ENCODE measurements around the gene RNF25.

The RNF25 gene

GRCh38 chr2:218716070-218716469 is 44.3 kb upstream of the RNF25 start:
- no peak for DNase-seq (ENCODE audit: low read depth)
- no peak overlapping the region for H3K4me3 ChIP-seq (ENCODE audit: control insufficient read depth, low read depth, low read length)
- no peak for TF ChIP-seq CTCF (IDR thresholded peaks at IDR 0.05; ENCODE audit: control insufficient read depth, insufficient read depth, low read depth, low read length, missing control alignments)

GRCh38 chr2:218713922-218714321 is 42.1 kb upstream of the RNF25 start:
- DNase-seq (ENCODE audit: low read depth): no peak
- H3K4me3 ChIP-seq (ENCODE audit: control insufficient read depth, low read depth, low read length): no peak overlapping the region
- no peak for TF ChIP-seq CTCF (IDR thresholded peaks at IDR 0.05; ENCODE audit: control insufficient read depth, insufficient read depth, low read depth, low read length, missing control alignments)

- TF ChIP-seq CTCF (IDR thresholded peaks at IDR 0.05; ENCODE audit: control insufficient read depth, insufficient read depth, low read depth, low read length, missing control alignments): no peak
- no peak for DNase-seq (ENCODE audit: low read depth)
- peak overlapping the region; percentile 98 for H3K4me3 ChIP-seq (ENCODE audit: control insufficient read depth, low read depth, low read length)
Observed at GRCh38 chr2:218711550-218711929, 39.7 kb upstream of the RNF25 start.

DNA sequence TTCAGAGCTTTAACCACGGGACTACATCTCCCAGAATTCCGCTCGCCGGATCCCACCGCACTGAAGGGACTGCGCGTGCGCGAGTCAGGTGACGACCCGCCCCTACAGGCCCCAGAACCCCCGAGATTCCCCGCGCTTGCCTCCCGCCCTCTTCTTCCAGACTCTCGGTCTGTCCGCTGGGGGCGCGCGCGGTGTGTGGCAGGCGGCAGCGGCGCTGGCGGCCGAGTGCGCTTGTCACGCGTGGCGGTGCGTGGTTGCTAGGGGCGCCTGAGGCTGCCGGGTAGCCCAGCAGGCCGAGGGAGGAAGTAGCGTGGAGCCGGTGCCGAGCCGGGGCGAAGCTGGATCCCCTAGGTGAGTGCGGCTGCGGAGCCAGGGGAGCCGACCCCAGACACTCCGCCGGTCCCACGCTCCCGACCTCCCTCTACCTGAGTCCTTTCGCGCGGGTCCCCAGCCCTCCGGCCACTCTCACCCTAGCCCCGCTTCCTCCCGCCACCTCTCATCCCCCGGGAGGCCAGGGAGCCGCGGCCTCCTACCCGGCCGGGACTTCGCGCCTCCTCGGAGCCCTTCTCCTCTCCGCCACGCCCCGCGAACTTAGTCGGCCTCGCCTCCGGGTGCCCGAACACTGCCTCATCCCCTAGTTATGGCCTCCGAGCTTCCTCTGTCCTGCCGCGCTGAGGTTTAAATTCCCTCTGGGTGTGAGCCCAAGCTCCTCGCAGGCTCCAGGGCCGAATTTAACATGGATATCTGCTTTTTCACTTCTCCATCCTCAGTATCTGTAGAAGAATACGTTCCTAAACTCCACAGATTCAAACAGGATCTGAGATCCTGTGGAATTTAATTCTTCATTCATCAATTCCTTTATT is 39.1 kb upstream of the RNF25 start, which contains the start of gene TTLL4:
TSS of gene TTLL4 (plus strand) at position 149 of the 863 bp plus-strand sequence. CDS start 26,842 bp downstream, outside the sequence.
- H3K4me3 ChIP-seq (ENCODE audit: control insufficient read depth, low read depth, low read length): peak within 1 kb of the TSS; percentile 98
- peak; percentile 75 for DNase-seq (ENCODE audit: low read depth)
- TF ChIP-seq CTCF (IDR thresholded peaks at IDR 0.05; ENCODE audit: control insufficient read depth, insufficient read depth, low read depth, low read length, missing control alignments): peak; percentile 69

DNA sequence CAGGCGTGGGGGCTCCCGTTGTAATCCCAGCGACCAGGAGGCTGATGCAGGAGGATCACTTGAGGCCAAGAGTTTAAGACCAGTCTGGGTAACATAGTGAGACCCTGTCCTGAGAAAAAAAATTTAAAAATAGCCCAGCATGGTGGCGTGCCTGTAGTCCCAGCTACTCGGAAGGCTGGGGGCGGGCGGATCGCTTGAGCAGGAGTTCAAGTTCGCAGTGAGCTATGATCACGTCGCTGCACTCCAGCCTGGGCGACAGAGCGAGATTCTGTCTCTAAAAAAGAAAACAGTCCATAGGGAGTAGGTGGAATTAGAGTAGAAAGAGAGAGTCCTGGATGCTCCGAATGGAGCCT is 38.5 kb upstream of the RNF25 start:
- H3K4me3 ChIP-seq (ENCODE audit: control insufficient read depth, low read depth, low read length): peak overlapping the region; percentile 39
- DNase-seq (ENCODE audit: low read depth): no peak
- TF ChIP-seq CTCF (IDR thresholded peaks at IDR 0.05; ENCODE audit: control insufficient read depth, insufficient read depth, low read depth, low read length, missing control alignments): no peak

GRCh38 chr2:218709908-218710307 is 38.1 kb upstream of the RNF25 start:
- no peak overlapping the region for H3K4me3 ChIP-seq (ENCODE audit: control insufficient read depth, low read depth, low read length)
- no peak for TF ChIP-seq CTCF (IDR thresholded peaks at IDR 0.05; ENCODE audit: control insufficient read depth, insufficient read depth, low read depth, low read length, missing control alignments)
- DNase-seq (ENCODE audit: low read depth): no peak

All from AG09309 (cell line).